ENCODE data around the gene EXOC6B. TPM values are rescaled to one million over a fixed set of nuclear protein-coding genes. Genes with fewer than 3 reads are reported as not detected.

The EXOC6B gene
- total RNA-seq, 1 experiment from 2014 or later = 40.1 TPM

- Histone ChIP-seq H4K5ac (ENCODE audit: insufficient read length, low read depth, low read length) (no peak overlapping the region), H4K91ac (ENCODE audit: insufficient read length, low read depth, low read length) (no peak overlapping the region), H3K4me2 (ENCODE audit: insufficient read depth, insufficient read length, low read length) (no peak overlapping the region), H3K14ac (ENCODE audit: insufficient read depth, low read length) (no peak overlapping the region), H2BK12ac (ENCODE audit: insufficient read length, low read depth, low read length) (no peak overlapping the region), H2AFZ (ENCODE audit: low read length) (no peak overlapping the region), H2BK15ac (ENCODE audit: low read depth, low read length) (no peak overlapping the region), H3K4me1 (ENCODE audit: insufficient read depth, low read length) (no peaks in the 10 kb centered on the region), H2BK120ac (ENCODE audit: low read depth, low read length, poor library complexity, severe bottlenecking) (no peak overlapping the region), H3K23ac (ENCODE audit: insufficient read length, low read depth, low read length) (no peak overlapping the region), H3K27ac (ENCODE audit: insufficient read length, low read depth, low read length) (no peak overlapping the region), H3K79me2 (ENCODE audit: insufficient read depth, low read length) (no peaks in the 10 kb centered on the region), H3K27me3 (ENCODE audit: insufficient read depth, low read length) (no peaks in the 10 kb centered on the region), H3K18ac (ENCODE audit: insufficient read length, low read depth, low read length) (no peak overlapping the region), H3K23me2 (ENCODE audit: insufficient read length, low read depth, low read length, poor library complexity, severe bottlenecking) (no peaks in the 10 kb centered on the region), H3K9me3 (ENCODE audit: control insufficient read depth, low read depth, low read length) (no peaks in the 10 kb centered on the region), H2BK5ac (ENCODE audit: insufficient read length, low read length) (no peak overlapping the region), H4K20me1 (ENCODE audit: control insufficient read depth, insufficient read depth, insufficient read length) (no peaks in the 10 kb centered on the region), H3T11ph (ENCODE audit: low read length) (no peak overlapping the region), H3K56ac (ENCODE audit: insufficient read length, low read depth, low read length) (no peak overlapping the region), H2BK20ac (ENCODE audit: low read depth, low read length, poor library complexity, severe bottlenecking) (no peak overlapping the region), H4K8ac (replicated peaks; ENCODE audit: insufficient read length, low read depth, low read length) (no peak overlapping the region), H3K79me1 (ENCODE audit: insufficient read depth, low read depth, low read length, poor library complexity, severe bottlenecking) (no peaks in the 10 kb centered on the region), H3K4ac (ENCODE audit: low read depth, low read length) (no peak overlapping the region), H2AK5ac (ENCODE audit: insufficient read length, low read length) (no peak overlapping the region), H3K9ac (ENCODE audit: extremely low read depth, insufficient read length, low read length) (no peak overlapping the region)
- TF ChIP-seq, protein P1, sequence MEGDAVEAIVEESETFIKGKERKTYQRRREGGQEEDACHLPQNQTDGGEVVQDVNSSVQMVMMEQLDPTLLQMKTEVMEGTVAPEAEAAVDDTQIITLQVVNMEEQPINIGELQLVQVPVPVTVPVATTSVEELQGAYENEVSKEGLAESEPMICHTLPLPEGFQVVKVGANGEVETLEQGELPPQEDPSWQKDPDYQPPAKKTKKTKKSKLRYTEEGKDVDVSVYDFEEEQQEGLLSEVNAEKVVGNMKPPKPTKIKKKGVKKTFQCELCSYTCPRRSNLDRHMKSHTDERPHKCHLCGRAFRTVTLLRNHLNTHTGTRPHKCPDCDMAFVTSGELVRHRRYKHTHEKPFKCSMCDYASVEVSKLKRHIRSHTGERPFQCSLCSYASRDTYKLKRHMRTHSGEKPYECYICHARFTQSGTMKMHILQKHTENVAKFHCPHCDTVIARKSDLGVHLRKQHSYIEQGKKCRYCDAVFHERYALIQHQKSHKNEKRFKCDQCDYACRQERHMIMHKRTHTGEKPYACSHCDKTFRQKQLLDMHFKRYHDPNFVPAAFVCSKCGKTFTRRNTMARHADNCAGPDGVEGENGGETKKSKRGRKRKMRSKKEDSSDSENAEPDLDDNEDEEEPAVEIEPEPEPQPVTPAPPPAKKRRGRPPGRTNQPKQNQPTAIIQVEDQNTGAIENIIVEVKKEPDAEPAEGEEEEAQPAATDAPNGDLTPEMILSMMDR (conservative IDR thresholded peaks at IDR 0.05) = no peak
- Mint-ChIP-seq H3K27me3 (ENCODE audit: low read depth) (no peaks in the 10 kb centered on the region), H3K36me3 (ENCODE audit: insufficient read depth in 1 of 3, low read depth in 3 of 3) (no peaks in the 10 kb centered on the region), H3K4me3 (no peak overlapping the region), H3K27ac (no peak overlapping the region), H3K4me1 (peaks cover 6 to 7% of the 10 kb centered on the region in 2 experiments), H3K9me3 (no peaks in the 10 kb centered on the region)
- no peak for DNase-seq
- no CpG with 5 or more reads among the region's 2 CpGs for WGBS (ENCODE audit: extremely low coverage, insufficient read length, low lambda C conversion rate)
Measured at GRCh38 chr2:72207334-72207733, 618.5 kb downstream of the EXOC6B start.
